Activated CD8-positive, alpha-beta memory T cell treated with anti-CD3 and anti-CD28 coated beads, Interleukin-2, amount 50 U/mL, for 1 hour (primary cell): ENCODE data around the gene TBK1.
A peak's percentile ranks its signal among the peaks of the same experiment; 100 is the strongest.

ENCODE experiments used
- DNase-seq: peaks from one replicate; pipeline ENCODE4 v3.0.0-alpha.2; 2020; ENCODE audit errors: extremely low read depth

TBK1 gene

GRCh38 chr12:64451687-64452558, at the start of gene TBK1:
Gene TBK1, plus strand, starts transcription at chr12:64452120. Its CDS starts 3,751 bp downstream, at chr12:64455871.
- no peak for DNase-seq

- DNase-seq: no peak
Observed at GRCh38 chr12:64402181-64402580, 49.7 kb upstream of the TBK1 start.

GRCh38 chr12:64403707-64404469, 48.0 kb upstream of the TBK1 start, which contains the start of gene XPOT:
Gene XPOT, plus strand, starts transcription at chr12:64404392. Its CDS starts 5,644 bp downstream, at chr12:64410036.
- peak; percentile 75 for DNase-seq

GRCh38 chr12:64404470-64405256, 47.3 kb upstream of the TBK1 start:
- no peak for DNase-seq

GRCh38 chr12:64407342-64408223, 44.3 kb upstream of the TBK1 start:
- DNase-seq: no peak

GRCh38 chr12:64411427-64411826, 40.5 kb upstream of the TBK1 start:
- no peak for DNase-seq

GRCh38 chr12:64412459-64412858, 39.5 kb upstream of the TBK1 start:
- no peak for DNase-seq

- DNase-seq: no peak
Observed at GRCh38 chr12:64413884-64414283, 38.0 kb upstream of the TBK1 start.

GRCh38 chr12:64418209-64418608, 33.7 kb upstream of the TBK1 start:
- no peak for DNase-seq

- no peak for DNase-seq
Observed at GRCh38 chr12:64419696-64420095, 32.2 kb upstream of the TBK1 start.

GRCh38 chr12:64427988-64428387, 23.9 kb upstream of the TBK1 start:
- DNase-seq: no peak

- DNase-seq: no peak
Observed at GRCh38 chr12:64428956-64429355, 23.0 kb upstream of the TBK1 start.

- no peak for DNase-seq
Observed at GRCh38 chr12:64430886-64431285, 21.0 kb upstream of the TBK1 start.

GRCh38 chr12:64431791-64432190, 20.1 kb upstream of the TBK1 start:
- no peak for DNase-seq

GRCh38 chr12:64433915-64434314, 18.0 kb upstream of the TBK1 start:
- DNase-seq: no peak

- no peak for DNase-seq
Observed at GRCh38 chr12:64440100-64440499, 11.8 kb upstream of the TBK1 start.

- DNase-seq: no peak
Observed at GRCh38 chr12:64445490-64445889, 6.4 kb upstream of the TBK1 start.

GRCh38 chr12:64446295-64446694, 5.6 kb upstream of the TBK1 start:
- no peak for DNase-seq

- no peak for DNase-seq
Observed at GRCh38 chr12:64450057-64450640, 1.8 kb upstream of the TBK1 start.

GRCh38 chr12:64450711-64451486, 1.0 kb upstream of the TBK1 start:
- no peak for DNase-seq
